ENCODE data around the gene COA7.
A peak's percentile ranks its signal among the peaks of the same experiment; 100 is the strongest.

The COA7 gene

GRCh38 chr1:52641307-52641706 lies 56.8 kb downstream of the COA7 start:
- DNase-seq (ENCODE audit: insufficient read length, low spot score): no peak
- no peak for TF ChIP-seq POLR2A (IDR thresholded peaks at IDR 0.05; ENCODE audit: low read depth, low read length)
- FAIRE-seq: no peak

- TF ChIP-seq POLR2A (IDR thresholded peaks at IDR 0.05; ENCODE audit: low read depth, low read length): no peak
- FAIRE-seq (no peak), DNase-seq (ENCODE audit: insufficient read length, low spot score) (no peak)
Measured at GRCh38 chr1:52640697-52641096, 57.5 kb downstream of the COA7 start.

- no peak for TF ChIP-seq POLR2A (IDR thresholded peaks at IDR 0.05; ENCODE audit: low read depth, low read length)
- DNase-seq (ENCODE audit: insufficient read length, low spot score) (no peak), FAIRE-seq (no peak)
Measured at GRCh38 chr1:52637946-52638345, 60.2 kb downstream of the COA7 start.

- no peak for FAIRE-seq
- DNase-seq (ENCODE audit: insufficient read length, low spot score): peak; percentile 29
Measured at GRCh38 chr1:52636721-52637695, 61.1 kb downstream of the COA7 start.

GRCh38 chr1:52635321-52636089 lies 62.6 kb downstream of the COA7 start:
- no peak for TF ChIP-seq POLR2A (IDR thresholded peaks at IDR 0.05; ENCODE audit: low read depth, low read length)
- FAIRE-seq: no peak
- no peak for DNase-seq (ENCODE audit: insufficient read length, low spot score)

More at GRCh38 chr1:52636721-52637695, 61.1 kb downstream of the COA7 start:
- TF ChIP-seq POLR2A (IDR thresholded peaks at IDR 0.05; ENCODE audit: low read depth, low read length): no peak

All from H54 (cell line).